GM19452 (cell line): ENCODE data around the gene PGAP1.

Experiments used
- ATAC-seq: cut with Tn5 transposase; IDR thresholded peaks from one replicate; pipeline ENCODE4 v1.9.1; 2021; ENCODE audit not compliant: unreplicated experiment

PGAP1 gene, protein sequence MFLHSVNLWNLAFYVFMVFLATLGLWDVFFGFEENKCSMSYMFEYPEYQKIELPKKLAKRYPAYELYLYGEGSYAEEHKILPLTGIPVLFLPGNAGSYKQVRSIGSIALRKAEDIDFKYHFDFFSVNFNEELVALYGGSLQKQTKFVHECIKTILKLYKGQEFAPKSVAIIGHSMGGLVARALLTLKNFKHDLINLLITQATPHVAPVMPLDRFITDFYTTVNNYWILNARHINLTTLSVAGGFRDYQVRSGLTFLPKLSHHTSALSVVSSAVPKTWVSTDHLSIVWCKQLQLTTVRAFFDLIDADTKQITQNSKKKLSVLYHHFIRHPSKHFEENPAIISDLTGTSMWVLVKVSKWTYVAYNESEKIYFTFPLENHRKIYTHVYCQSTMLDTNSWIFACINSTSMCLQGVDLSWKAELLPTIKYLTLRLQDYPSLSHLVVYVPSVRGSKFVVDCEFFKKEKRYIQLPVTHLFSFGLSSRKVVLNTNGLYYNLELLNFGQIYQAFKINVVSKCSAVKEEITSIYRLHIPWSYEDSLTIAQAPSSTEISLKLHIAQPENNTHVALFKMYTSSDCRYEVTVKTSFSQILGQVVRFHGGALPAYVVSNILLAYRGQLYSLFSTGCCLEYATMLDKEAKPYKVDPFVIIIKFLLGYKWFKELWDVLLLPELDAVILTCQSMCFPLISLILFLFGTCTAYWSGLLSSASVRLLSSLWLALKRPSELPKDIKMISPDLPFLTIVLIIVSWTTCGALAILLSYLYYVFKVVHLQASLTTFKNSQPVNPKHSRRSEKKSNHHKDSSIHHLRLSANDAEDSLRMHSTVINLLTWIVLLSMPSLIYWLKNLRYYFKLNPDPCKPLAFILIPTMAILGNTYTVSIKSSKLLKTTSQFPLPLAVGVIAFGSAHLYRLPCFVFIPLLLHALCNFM

DNA sequence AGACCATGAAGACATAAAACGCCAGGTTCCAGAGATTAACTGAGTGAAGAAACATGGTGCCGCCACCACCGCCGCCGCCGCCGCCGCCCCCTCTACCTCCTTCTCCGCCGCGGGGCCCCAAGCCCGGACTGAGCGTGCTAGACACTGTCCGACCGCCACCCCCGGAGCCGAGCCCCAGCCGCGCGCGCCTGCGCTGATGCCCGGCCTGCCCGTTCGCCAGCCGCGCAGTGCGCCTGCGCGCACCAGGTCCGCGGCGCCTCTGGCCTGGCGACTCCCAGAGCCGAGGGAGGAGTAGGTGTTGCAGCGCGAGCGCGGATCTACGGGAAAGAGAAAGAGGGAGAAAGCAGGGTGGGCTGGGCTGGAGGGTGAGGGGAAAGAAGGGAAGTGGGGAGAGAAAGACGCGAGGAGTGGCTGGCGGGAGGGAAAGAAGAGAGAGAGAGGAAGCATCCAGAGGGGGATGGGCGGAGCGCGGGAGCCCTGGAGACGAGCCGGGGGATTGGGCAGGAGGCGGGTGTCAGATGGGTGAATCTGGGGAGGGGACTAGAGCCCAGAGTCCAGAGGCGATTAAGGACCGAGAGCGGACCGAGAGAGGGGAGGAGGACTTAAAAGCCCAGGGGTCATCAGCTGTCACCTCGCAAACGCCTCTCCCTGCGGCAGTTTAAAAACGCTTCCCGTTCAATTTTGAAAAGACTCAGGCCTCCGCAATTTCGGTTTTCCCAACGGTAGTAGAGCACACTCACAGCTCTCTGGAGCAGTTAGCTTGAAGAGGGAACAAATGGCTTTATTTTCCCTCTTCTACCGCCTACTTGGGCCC lies at the start of gene PGAP1:
Gene PGAP1 (minus strand): TSS at position 146 of the 814 bp plus-strand sequence. CDS start 91 bp downstream, at position 55.
- ATAC-seq: peak; percentile 89

GRCh38 chr2:196974970-196975369 lies 48.5 kb upstream of the PGAP1 start:
- no peak for ATAC-seq

- no peak for ATAC-seq
Measured at GRCh38 chr2:196971574-196972279, 45.2 kb upstream of the PGAP1 start.

DNA sequence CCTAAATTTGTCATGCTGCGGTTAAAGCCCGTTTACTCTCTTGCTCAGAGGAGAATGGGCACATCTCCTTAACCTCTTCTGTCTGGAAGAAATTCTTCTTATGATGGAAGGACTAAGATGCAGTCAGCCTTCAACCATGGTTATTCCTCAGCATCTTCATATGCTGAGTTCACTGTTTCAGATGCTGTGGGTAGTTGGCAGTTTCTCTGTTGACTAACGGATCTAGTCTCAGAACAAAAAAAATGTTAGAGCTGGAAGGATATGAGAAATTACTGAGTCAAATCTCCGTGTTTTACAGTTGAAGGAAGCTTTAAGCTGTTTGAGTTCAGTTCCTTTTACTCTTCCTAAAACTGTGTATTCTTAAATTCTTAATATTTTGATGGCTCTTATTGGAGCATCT lies 43.6 kb upstream of the PGAP1 start:
- no peak for ATAC-seq

GRCh38 chr2:196968516-196968915 lies 42.0 kb upstream of the PGAP1 start:
- ATAC-seq: no peak

GRCh38 chr2:196967775-196968174 lies 41.3 kb upstream of the PGAP1 start:
- ATAC-seq: no peak

DNA sequence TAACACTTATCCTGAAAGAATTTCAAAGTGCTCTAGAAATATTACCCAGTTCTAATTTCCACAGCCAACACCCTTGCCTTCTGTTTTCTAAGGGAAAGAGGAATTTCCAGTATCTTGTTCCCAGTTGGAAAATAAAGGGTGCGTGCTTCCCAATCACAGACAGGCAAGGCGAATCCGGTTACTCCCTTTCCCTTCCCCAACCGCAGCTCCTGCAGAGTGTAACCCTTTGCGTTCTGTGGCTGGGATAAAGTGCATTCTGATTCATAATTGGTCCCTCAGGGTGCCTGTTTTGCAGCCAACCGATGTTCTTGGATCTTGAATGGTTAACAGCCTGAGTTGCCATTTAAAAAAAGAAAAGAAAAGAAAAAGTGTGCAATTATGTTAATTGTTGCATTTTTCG lies 40.6 kb upstream of the PGAP1 start:
- no peak for ATAC-seq

DNA sequence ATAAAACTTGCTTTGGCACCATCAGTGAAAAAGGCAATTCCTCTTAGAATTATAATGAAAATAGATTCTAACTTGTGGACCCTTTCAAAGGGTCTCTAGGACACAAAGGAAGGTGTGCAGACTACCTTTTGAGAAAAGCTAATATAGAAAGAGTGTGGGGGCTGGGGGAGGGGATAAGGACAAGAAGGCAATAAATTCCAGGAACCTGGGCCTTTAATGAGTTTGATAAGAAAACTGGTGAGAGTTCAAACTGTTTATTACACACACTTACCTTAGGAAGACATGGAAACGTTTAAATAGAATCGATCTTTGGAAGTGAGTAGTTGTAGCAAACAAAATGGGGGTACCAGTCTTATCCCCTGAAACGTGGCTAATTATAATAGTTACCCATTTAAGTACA lies 39.6 kb upstream of the PGAP1 start:
- ATAC-seq: no peak

GRCh38 chr2:196965651-196966050 lies 39.1 kb upstream of the PGAP1 start:
- ATAC-seq: no peak

- no peak for ATAC-seq
Measured at GRCh38 chr2:196963961-196964360, 37.5 kb upstream of the PGAP1 start.

GRCh38 chr2:196963043-196963442 lies 36.5 kb upstream of the PGAP1 start:
- no peak for ATAC-seq

GRCh38 chr2:196962325-196962724 lies 35.8 kb upstream of the PGAP1 start:
- no peak for ATAC-seq

DNA sequence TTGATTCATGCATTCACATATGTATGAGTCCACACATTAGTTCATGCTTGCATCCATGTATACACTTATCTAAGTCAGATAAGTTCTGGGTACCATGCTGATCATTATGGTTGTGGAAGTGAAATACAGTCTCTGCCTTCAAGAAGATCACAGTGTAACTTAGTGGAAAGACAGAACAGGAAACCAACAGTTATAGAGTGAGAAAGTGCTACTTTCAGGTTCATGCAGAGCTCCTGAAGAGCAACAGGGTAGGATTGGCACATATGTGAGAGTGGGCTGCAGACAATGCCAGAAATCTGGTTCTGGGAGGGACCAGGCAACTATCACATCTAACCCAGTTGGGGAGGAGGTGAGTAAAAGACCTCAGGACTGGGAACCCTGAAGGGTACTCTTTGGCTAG lies 35.4 kb upstream of the PGAP1 start:
- ATAC-seq: peak; percentile 100

- no peak for ATAC-seq
Measured at GRCh38 chr2:196959734-196960338, 33.3 kb upstream of the PGAP1 start.

DNA sequence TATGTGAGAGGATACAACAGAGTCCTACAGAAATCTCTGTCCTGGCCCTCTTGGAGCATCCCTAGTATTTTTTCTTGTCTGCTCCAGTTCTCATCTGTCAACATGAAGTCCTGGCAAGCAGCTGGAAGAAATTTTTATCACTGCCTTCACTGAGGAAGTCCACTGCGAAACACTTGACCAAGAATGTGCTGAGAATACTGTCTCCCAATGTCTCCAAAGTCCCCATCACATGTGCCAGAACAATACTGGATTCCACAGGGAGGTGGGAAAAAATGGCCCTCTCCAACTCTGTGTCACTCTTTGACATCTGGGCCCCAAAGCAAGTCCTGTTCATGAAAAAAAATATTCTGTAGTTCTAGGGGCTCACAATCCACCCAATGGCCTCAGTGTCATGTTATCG lies 32.8 kb upstream of the PGAP1 start:
- ATAC-seq: no peak

DNA sequence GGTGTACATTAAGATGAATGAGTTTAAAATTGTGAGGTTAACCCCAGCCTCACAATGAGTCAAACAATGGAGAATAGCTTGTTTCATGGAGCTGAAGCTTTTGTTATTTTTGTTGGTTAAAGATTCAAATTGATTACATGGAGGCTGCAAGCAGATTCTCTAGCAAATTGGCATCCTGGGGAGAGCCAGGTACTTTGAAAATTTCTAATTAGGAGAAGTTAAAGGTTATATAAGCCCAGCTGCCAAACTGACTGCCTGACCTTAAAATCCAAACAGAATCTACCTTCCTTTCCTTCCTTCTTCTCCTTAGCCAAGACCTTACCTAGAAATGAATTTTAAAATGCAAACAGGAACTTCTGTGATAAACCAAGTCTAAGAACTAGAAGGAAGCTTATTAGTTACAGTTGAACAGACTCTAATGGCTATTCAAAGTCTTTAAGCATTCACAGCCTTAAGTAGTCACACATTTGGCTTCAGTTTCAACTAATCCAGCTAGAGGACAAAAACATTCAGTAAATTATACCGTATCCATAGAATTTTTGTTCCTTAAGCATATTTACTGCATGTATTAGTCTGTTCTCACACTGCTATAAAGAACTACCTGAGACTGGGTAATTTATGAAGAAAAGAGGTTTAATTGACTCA lies 31.5 kb upstream of the PGAP1 start:
- ATAC-seq: no peak

- no peak for ATAC-seq
Measured at GRCh38 chr2:196957442-196957841, 30.9 kb upstream of the PGAP1 start.

- ATAC-seq: no peak
Measured at GRCh38 chr2:196956069-196956468, 29.6 kb upstream of the PGAP1 start.

DNA sequence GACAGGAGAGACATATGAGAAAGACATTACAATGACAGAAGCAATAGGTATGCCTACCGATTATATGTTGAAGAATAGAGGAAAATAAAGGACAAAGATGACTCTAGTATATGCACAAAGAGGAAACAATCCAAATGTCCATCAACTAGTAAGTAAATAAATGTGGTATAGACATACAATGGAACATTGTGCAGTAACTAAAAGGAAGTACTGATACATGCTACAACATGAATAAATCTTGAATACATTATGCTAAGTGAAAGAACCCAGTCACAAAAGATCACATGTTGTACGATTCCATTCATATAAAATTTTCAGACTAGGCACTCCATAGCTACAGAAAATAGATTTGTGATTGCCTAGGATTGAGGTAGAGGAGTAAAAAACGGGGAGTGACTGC lies 28.5 kb upstream of the PGAP1 start:
- no peak for ATAC-seq

DNA sequence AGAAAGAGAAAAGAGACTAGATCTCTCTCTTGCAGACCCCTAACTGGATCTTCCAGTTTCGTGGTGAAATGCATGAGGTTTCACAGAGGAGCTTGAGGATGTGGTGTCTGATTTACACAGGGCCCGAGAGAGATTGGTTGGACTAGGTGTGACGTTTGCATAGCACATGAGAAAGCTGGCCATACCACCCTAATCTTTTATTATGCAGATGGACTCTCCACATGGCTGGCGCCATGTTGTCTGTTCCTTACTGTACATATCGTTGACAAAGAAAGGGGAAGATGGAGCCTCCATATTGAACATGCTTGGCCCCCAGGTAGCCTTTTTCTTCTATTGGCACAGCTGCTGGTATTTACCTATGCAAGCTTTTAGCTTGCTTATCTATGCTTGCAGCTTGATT lies 27.5 kb upstream of the PGAP1 start:
- no peak for ATAC-seq
